Subcutaneous abdominal adipose tissue (tissue), 5 donors: ENCODE results near the gene MYO1E.

Source experiments
- H3K27ac ChIP-seq: one replicate; pipeline ENCODE4 v1.7.0; 2013; ENCODE audit warnings: low read depth, mild to moderate bottlenecking, inconsistent platforms, low read length, moderate library complexity
- H3K27me3 ChIP-seq, 5 donors: one replicate each; pipeline ENCODE4 v1.7.0; 2013; ENCODE audit warnings: low read length in 5 of 5, inconsistent platforms in 1 of 5; ENCODE audit not compliant: control insufficient read depth in 5 of 5, insufficient read depth in 4 of 5
- H3K36me3 ChIP-seq, 5 donors: one replicate each; pipeline ENCODE4 v1.7.0; 2013; ENCODE audit warnings: low read length in 5 of 5; ENCODE audit not compliant: control insufficient read depth in 5 of 5, insufficient read depth in 5 of 5
- H3K4me1 ChIP-seq, 5 donors: one replicate each; pipeline ENCODE4 v1.7.0; 2013; ENCODE audit warnings: low read length in 5 of 5, mild to moderate bottlenecking in 3 of 5, moderate library complexity in 1 of 5; ENCODE audit not compliant: control insufficient read depth in 5 of 5, insufficient read depth in 5 of 5
- H3K4me3 ChIP-seq, 5 donors: one replicate each; pipeline ENCODE4 v1.7.0; 2013; ENCODE audit warnings: low read length in 5 of 5, low read depth in 1 of 5
- H3K9ac ChIP-seq, 5 donors: one replicate each; pipeline ENCODE4 v1.7.0; 2013; ENCODE audit warnings: low read length in 5 of 5, mild to moderate bottlenecking in 4 of 5, moderate library complexity in 3 of 5
- H3K9me3 ChIP-seq, 5 donors: one replicate each; pipeline ENCODE4 v1.7.0; 2013; ENCODE audit warnings: low read length in 5 of 5; ENCODE audit not compliant: control insufficient read depth in 5 of 5
- donor health status: healthy.
- donor health status: healthy.
- donor health status: healthy.
- donor health status: healthy.
- donor health status: healthy.

MYO1E gene

GRCh38 chr15:59309405-59309804 is 63.3 kb downstream of the MYO1E start:
- no peaks in the 10 kb centered on the region for H3K27me3 ChIP-seq

DNA sequence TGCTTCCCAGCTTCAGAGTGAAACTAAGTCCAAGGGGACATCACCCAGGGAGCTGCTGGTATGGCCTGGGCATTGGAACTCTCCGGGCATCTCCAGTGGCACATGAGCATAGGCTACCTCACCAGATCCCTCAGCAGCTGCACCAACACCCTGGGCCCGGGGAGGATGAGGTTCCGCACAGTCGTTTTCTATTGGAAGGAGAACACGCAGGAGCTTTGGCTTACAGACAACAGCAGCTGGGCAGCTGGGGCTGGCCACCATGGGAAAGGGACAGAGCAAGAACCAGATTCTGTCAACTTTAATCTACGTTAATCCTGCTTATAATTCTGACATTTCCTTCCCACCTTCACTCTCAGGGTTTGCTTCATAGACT is 65.5 kb downstream of the MYO1E start:
- Histone ChIP-seq H3K4me3 (no peak overlapping the region), H3K9ac (no peak overlapping the region), H3K4me1 (peaks cover 0 to 19% (median 5%) of the 10 kb centered on the region in 5 donors), H3K9me3 (no peaks in the 10 kb centered on the region), H3K36me3 (no peaks in the 10 kb centered on the region), H3K27me3 (no peaks in the 10 kb centered on the region), H3K27ac (no peak overlapping the region)

More at GRCh38 chr15:59309405-59309804, 63.3 kb downstream of the MYO1E start:
- Histone ChIP-seq H3K9ac (no peak overlapping the region), H3K4me3 (no peak overlapping the region), H3K4me1 (peaks cover 3 to 38% (median 12%) of the 10 kb centered on the region in 5 donors), H3K9me3 (no peaks in the 10 kb centered on the region), H3K27ac (no peak overlapping the region), H3K36me3 (no peaks in the 10 kb centered on the region)

- H3K9me3 ChIP-seq: no peaks in the 10 kb centered on the region
- no peaks in the 10 kb centered on the region for H3K36me3 ChIP-seq
- no peak overlapping the region for H3K9ac ChIP-seq
- H3K4me3 ChIP-seq: peak overlapping the region in 1 of 5 donors; percentile 3
- peaks cover 0 to 19% (median 5%) of the 10 kb centered on the region in 5 donors for H3K4me1 ChIP-seq
- H3K27ac ChIP-seq: no peak overlapping the region
- H3K27me3 ChIP-seq: no peaks in the 10 kb centered on the region
These were observed 66.0 kb downstream of the MYO1E start for GRCh38 chr15:59306520-59307164.

DNA sequence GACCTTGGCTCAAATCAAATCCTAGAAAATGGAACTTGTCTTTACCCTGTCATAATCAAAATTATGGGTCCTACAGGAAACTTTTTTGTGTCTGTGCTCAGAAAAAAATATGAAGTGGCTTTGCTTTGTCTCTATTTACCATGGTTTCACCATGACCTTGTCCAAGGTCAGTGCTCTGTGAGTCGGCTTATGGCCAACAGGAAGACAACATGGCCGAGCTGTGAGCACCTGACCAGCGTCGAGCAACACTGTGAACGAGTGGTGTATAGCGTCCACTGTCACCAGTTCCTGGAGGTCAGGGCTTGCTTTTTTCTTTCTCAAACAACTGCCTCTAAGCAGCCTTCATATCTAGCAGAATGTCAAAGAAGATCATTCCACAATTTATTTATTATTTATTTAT is 67.9 kb downstream of the MYO1E start:
- no peak overlapping the region for H3K27ac ChIP-seq
- H3K27me3 ChIP-seq: no peaks in the 10 kb centered on the region
- no peak overlapping the region for H3K4me3 ChIP-seq
- H3K9me3 ChIP-seq: no peaks in the 10 kb centered on the region
- H3K9ac ChIP-seq: no peak overlapping the region
- peaks cover 0 to 33% (median 16%) of the 10 kb centered on the region in 5 donors for H3K4me1 ChIP-seq
- no peaks in the 10 kb centered on the region for H3K36me3 ChIP-seq

DNA sequence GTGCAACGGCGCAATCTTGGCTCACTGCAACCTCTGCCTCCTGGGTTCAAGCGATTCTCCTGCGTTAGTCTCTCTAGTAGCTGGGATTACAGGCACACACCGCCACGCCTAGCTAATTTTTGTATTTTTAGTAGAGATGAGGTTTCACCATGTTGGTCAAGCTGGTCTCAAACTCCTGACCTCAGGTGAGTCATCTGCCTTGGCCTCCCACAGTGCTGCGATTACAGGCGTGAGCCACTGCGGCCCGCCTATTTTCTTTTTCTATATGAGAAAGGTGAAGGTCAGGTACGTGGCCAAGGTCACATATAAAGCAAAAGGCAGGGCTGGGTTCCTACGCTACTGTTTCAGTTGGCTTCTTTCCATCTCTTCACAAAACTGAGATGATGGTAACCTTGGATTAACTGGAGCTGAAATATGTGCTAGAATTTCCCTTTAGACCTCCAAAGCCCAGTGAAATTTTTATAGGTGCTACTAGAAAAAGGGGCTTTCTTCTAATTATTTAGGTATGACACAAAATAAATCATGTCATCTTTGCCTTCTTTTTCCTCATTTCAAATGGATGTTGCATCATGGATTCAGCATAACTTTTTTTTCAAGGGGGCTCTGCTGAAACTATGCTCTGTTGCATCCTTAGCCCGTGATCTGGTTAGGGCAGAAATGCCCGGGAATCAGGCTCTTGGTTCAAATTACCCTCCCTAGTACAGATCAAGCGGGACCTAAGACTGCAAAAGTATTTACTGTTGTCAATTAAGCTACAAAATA is 68.5 kb downstream of the MYO1E start:
- Histone ChIP-seq H3K27ac (no peak overlapping the region), H3K9ac (no peak overlapping the region), H3K27me3 (no peaks in the 10 kb centered on the region), H3K4me3 (no peak overlapping the region), H3K36me3 (no peaks in the 10 kb centered on the region), H3K4me1 (peaks cover 0 to 36% (median 17%) of the 10 kb centered on the region in 5 donors), H3K9me3 (no peaks in the 10 kb centered on the region)

GRCh38 chr15:59303633-59304032 is 69.0 kb downstream of the MYO1E start:
- Histone ChIP-seq H3K36me3 (no peaks in the 10 kb centered on the region), H3K9ac (no peak overlapping the region), H3K27me3 (no peaks in the 10 kb centered on the region), H3K27ac (no peak overlapping the region), H3K9me3 (no peaks in the 10 kb centered on the region), H3K4me3 (no peak overlapping the region), H3K4me1 (peaks cover 0 to 42% (median 17%) of the 10 kb centered on the region in 5 donors)

- no peaks in the 10 kb centered on the region for H3K9me3 ChIP-seq
- H3K27ac ChIP-seq: no peak overlapping the region
- H3K4me3 ChIP-seq: no peak overlapping the region
- no peaks in the 10 kb centered on the region for H3K27me3 ChIP-seq
- H3K36me3 ChIP-seq: no peaks in the 10 kb centered on the region
- H3K9ac ChIP-seq: no peak overlapping the region
- H3K4me1 ChIP-seq: peaks cover 0 to 46% (median 17%) of the 10 kb centered on the region in 5 donors
These were observed 69.5 kb downstream of the MYO1E start for GRCh38 chr15:59303136-59303535.

DNA sequence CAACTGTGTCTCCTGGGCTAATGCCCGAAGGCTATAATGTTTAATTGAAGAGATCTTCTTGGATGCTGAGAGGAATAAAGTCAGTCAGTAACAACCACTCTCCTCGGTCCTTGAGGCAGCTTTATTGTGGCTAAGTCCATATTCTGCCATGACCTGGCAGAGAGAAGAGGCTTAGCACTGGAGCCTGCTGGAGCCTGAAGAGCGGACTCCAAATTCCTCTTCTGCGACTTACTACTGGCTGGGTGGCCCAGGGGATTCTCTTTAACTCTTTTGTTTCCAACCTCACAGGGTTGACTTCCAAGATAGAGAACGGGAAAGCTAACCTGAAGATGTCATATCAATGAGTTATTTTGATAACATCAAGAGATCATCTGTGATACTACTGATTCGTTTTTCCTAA is 71.1 kb downstream of the MYO1E start:
- Histone ChIP-seq H3K27me3 (no peaks in the 10 kb centered on the region), H3K4me1 (peaks cover 0 to 43% (median 17%) of the 10 kb centered on the region in 5 donors), H3K4me3 (no peak overlapping the region), H3K9ac (no peak overlapping the region), H3K36me3 (no peaks in the 10 kb centered on the region), H3K9me3 (no peaks in the 10 kb centered on the region), H3K27ac (no peak overlapping the region)

- peak overlapping the region in 2 of 5 donors; percentile 24 to 46 for H3K4me3 ChIP-seq
- peaks cover 4 to 50% (median 25%) of the 10 kb centered on the region in 5 donors for H3K4me1 ChIP-seq
- peak overlapping the region in 1 of 5 donors; percentile 43 for H3K9ac ChIP-seq
These were observed 72.0 kb downstream of the MYO1E start for GRCh38 chr15:59300618-59301139.

More at GRCh38 chr15:59300618-59301139, 72.0 kb downstream of the MYO1E start:
- Histone ChIP-seq H3K27ac (no peak overlapping the region), H3K9me3 (no peaks in the 10 kb centered on the region), H3K27me3 (no peaks in the 10 kb centered on the region), H3K36me3 (no peaks in the 10 kb centered on the region)
